Pancreas (tissue), 10 donors: ENCODE measurements around the gene PUM2. TPM values are rescaled to one million over a fixed set of nuclear protein-coding genes. Genes with fewer than 3 reads are reported as not detected.

Experiments
- ATAC-seq, 4 donors: fragments of 200-7000 bp; cut with Tn5 transposase; one replicate each; pipeline versions ENCODE4 v1.8.0 to v1.9.1; 2020; ENCODE audit warnings: mild to moderate bottlenecking in 4 of 4, moderate library complexity in 4 of 4
- DNase-seq, 6 donors: peaks; one replicate each; pipeline ENCODE4 v3.0.0-alpha.2; 2020
- FAIRE-seq: peaks from 2 replicates; lab custom pipeline; 2012; peaks lifted over from hg19 to GRCh38; lab: Jason Lieb, UNC
- H3K27ac ChIP-seq, 4 donors: fragments of 200-600 bp; sonication (generic); 1 replicate in 3 of 4; 2 replicates in 1 of 4; pipeline versions ENCODE4 v1.5.0 to v1.8.0; 2020
- H3K27me3 ChIP-seq, 4 donors: fragments of 200-600 bp; one replicate each; pipeline ENCODE4 v1.8.0; 2021
- H3K36me3 ChIP-seq, 3 donors: fragments of 200-600 bp; sonication (generic) in 1 of 3; one replicate each; pipeline versions ENCODE4 v1.5.0 to v1.8.0; 2020 to 2021
- H3K4me1 ChIP-seq, 3 donors: fragments of 200-600 bp; one replicate each; pipeline ENCODE4 v1.8.0; 2021
- H3K4me3 ChIP-seq, 4 donors: fragments of 200-600 bp; sonication (generic) in 2 of 4; one replicate each; pipeline versions ENCODE4 v1.5.0 to v1.8.0; 2020 to 2021
- H3K9me3 ChIP-seq, 4 donors: fragments of 200-600 bp; one replicate each; pipeline ENCODE4 v1.8.0; 2021
- WGBS, 2 donors: extraction: QIAGEN DNeasy Blood & Tissue Kit; methylation state at CpG; one replicate each; pipeline ENCODE4 v1.1.7; 2013; 5-methylcytosine and 5-hydroxymethylcytosine counted together
- intact Hi-C, 3 donors: fragments of 100-400 bp; cut with DNase I; formaldehyde crosslinking; loops; one replicate each; pipeline versions ENCODE4 v1.11.1 to v1.14.2; 2022
- polyA plus RNA-seq, 2 donors: library from polyadenylated mRNA; stranded (reverse); fragments of 200-250 nt; gene quantifications; one replicate each; pipeline ENCODE4 v1.2.3, GENCODE V29; 2013
- total RNA-seq, 6 donors: library from RNA; stranded (reverse); fragmentation: NEBNext Ultra II Directional in 4 of 6; extraction: Animal tissue kit (Norgen Biotek cat#: 25700) in 4 of 6; gene quantifications; one replicate each; pipeline versions ENCODE4 v1.2.1 to v1.2.4, GENCODE V29; 2021 to 2023
- TF ChIP-seq, protein P1 (sequence below), 4 donors: fragments of 200-600 bp; sonication (generic) in 3 of 4; IDR thresholded peaks; one replicate each; pipeline versions ENCODE4 v1.5.0 to v1.8.0; 2021; ENCODE audit warnings: antibody characterized with exemption in 4 of 4
- donor health status: healthy with polysubstance abuse.
- donor health status: DM: no; HTN: no; CAD: no; lungs with moderate emphysema.
- donor health status: DM: no; HTN: no; CAD: no.
- donor health status: control.
- donor health status: control.
- donor health status: Bipolar disorder and iron deficiency.
- donor health status: DM: yes; HTN: yes; CAD: no.
- donor health status: DM: no; HTN: no; CAD: no.
- donor health status: DM: no; HTN: no; CAD: no.
- donor health status: DM: yes; HTN: yes; CAD: no.

PUM2 gene
- total and polyA plus RNA-seq, 8 donors: 17.0 to 70.2 (median 40.8) TPM

- ATAC-seq: no peak
- intact Hi-C loops: no loop called here
- H3K36me3 ChIP-seq: peaks cover 0 to 8% (median 0%) of the 10 kb centered on the region in 3 donors
- FAIRE-seq: no peak
- H3K9me3 ChIP-seq: no peaks in the 10 kb centered on the region
- TF ChIP-seq, protein P1, sequence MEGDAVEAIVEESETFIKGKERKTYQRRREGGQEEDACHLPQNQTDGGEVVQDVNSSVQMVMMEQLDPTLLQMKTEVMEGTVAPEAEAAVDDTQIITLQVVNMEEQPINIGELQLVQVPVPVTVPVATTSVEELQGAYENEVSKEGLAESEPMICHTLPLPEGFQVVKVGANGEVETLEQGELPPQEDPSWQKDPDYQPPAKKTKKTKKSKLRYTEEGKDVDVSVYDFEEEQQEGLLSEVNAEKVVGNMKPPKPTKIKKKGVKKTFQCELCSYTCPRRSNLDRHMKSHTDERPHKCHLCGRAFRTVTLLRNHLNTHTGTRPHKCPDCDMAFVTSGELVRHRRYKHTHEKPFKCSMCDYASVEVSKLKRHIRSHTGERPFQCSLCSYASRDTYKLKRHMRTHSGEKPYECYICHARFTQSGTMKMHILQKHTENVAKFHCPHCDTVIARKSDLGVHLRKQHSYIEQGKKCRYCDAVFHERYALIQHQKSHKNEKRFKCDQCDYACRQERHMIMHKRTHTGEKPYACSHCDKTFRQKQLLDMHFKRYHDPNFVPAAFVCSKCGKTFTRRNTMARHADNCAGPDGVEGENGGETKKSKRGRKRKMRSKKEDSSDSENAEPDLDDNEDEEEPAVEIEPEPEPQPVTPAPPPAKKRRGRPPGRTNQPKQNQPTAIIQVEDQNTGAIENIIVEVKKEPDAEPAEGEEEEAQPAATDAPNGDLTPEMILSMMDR (IDR thresholded peaks at IDR 0.05): no peak
- 92 to 94% methylated on average over 26 of the region's 26 CpGs for WGBS, 2 donors
- peaks cover 0 to 6% (median 3%) of the 10 kb centered on the region in 3 donors for H3K4me1 ChIP-seq
- H3K27me3 ChIP-seq: no peaks in the 10 kb centered on the region
- H3K27ac ChIP-seq: no peak overlapping the region
- H3K4me3 ChIP-seq: no peak overlapping the region
- peak in 1 of 6 donors; percentile 65 for DNase-seq
Observed at GRCh38 chr2:20200697-20201555, 149.7 kb downstream of the PUM2 start.

GRCh38 chr2:20199633-20200270, 150.9 kb downstream of the PUM2 start:
- DNase-seq (peak in 1 of 6 donors; percentile 27), FAIRE-seq (no peak), ATAC-seq (no peak)
- TF ChIP-seq, protein P1 (IDR thresholded peaks at IDR 0.05): no peak
- Histone ChIP-seq H3K4me3 (no peak overlapping the region), H3K9me3 (no peaks in the 10 kb centered on the region), H3K27ac (no peak overlapping the region), H3K36me3 (peaks cover 0 to 8% (median 0%) of the 10 kb centered on the region in 3 donors), H3K27me3 (no peaks in the 10 kb centered on the region), H3K4me1 (peaks cover 4 to 12% (median 11%) of the 10 kb centered on the region in 3 donors)
- 84 to 92% methylated on average over 6 of the region's 6 CpGs for WGBS, 2 donors
- intact Hi-C loops: no loop called here

DNA sequence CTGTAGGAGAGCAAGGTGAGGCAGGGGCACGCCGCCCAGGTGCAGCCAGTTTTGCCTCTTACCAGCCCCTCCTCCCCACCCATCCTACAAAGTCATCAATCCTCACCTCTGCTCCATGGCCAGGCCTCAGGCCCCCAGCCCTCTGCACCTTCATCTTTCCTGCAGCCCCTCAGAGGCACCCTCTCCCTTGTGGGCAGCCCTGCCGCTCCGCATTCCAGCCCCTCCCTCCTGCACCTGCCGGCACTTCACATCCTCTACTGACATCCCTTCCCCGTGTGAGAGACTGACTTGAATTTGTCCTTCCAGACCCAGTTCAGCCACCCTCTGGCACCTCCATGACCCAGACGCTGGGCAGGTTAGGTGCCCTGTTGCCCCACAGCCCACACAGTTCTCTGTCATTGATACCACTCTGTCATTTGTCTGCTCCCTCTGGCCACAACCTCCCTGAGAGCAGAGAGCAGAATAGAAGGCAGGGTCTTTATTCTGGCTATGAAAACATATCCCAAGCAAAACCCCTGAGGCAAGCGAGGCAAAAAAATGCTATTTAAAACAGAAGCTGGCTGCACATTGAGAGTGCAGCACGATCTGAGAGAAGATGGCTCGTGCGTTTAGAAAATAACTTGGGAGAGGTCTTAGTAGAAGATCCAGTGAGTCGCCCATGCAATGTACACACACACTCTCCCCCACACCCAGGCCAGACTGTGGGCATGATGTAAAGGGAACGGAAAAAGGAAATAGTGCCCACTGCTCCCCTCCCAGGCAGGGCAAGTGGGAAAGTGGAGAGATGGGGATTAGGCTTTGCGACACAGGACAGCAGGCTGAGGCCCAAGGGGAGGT, 151.6 kb downstream of the PUM2 start:
- FAIRE-seq (no peak), ATAC-seq (no peak), DNase-seq (no peak)
- intact Hi-C loops: no loop called here
- H3K4me3 ChIP-seq: no peak overlapping the region
- H3K9me3 ChIP-seq: no peaks in the 10 kb centered on the region
- peaks cover 0 to 8% (median 0%) of the 10 kb centered on the region in 3 donors for H3K36me3 ChIP-seq
- WGBS, 2 donors: 87 to 89% methylated on average over 14 of the region's 14 CpGs
- H3K27me3 ChIP-seq: no peaks in the 10 kb centered on the region
- H3K27ac ChIP-seq: no peak overlapping the region
- H3K4me1 ChIP-seq: peaks cover 4 to 12% (median 11%) of the 10 kb centered on the region in 3 donors
- TF ChIP-seq, protein P1 (IDR thresholded peaks at IDR 0.05): no peak

Other genes with a start within 250 kb of the PUM2 start
- 10 to 100 TPM in 5 of 6 donors, 1 to 10 TPM in 1; 4.8 to 27.2 (median 20.1) TPM for gene SDC1, start 125.7 kb downstream of the PUM2 start, total RNA-seq
- 10 to 100 TPM; 16.1 to 20.6 TPM for gene SDC1, start 125.7 kb downstream of the PUM2 start, polyA plus RNA-seq
- 10 to 100 TPM; 27.5 to 70.0 (median 52.4) TPM for gene RHOB, start 96.2 kb upstream of the PUM2 start, total RNA-seq
- gene RHOB, start 96.2 kb upstream of the PUM2 start, polyA plus RNA-seq: 10 to 100 TPM; 56.3 to 98.5 TPM